Activated CD8-positive, alpha-beta memory T cell treated with anti-CD3 and anti-CD28 coated beads, Interleukin-2, amount 50 U/mL, for 1 hour (primary cell): Measurements from ENCODE around the gene ST3GAL2.
"Not testable (repeated sequence)": the region's sequence is repeated elsewhere in the genome, so short reads cannot be mapped to it uniquely, and the experiment has no call there.

Experiments
- DNase-seq: peaks from one replicate; pipeline ENCODE4 v3.0.0-alpha.2; 2020; ENCODE audit errors: extremely low read depth

The ST3GAL2 gene

GRCh38 chr16:70417661-70418060 lies 21.2 kb downstream of the ST3GAL2 start:
- no peak for DNase-seq

DNA sequence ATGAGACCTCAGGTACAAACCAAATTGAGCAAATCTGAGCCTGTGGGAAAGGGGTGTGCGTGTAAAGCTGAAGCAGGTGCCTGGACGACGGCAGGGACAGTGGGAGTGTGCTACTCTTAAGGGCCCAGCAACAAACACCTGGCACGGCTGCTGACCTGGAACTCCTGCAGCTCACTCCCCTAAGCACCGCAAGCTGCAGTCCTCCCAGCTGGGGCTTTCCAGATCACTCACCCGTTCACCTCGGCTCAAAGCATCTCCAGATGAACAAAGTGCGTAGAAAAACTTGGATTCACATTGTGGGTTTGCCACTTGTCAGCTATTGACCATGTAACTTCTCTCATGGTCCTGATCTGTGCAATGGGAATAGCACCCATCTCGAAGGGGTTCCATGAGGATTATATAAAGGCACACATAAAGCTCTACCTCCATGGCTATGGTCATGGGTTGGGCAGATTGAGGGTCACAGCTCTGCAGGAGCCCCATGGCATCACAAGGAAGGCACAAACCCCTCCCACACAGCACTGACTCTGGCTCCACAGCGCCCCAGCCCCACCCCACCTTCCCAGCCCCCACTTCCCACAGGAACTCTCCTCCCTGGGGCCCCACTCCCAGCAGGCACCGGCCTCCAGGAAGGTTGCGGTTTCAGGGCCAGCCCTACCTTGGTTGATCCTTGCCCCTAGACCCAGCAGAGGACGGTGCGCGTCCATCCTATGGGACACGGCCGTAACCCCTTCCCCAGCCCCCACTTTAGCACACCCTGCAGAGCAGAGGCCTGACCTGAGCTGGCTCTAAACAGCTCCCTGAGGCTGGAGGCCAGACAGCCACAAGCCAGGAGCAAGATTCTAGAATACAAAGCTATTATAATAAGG lies 21.9 kb downstream of the ST3GAL2 start:
- no peak for DNase-seq

DNA sequence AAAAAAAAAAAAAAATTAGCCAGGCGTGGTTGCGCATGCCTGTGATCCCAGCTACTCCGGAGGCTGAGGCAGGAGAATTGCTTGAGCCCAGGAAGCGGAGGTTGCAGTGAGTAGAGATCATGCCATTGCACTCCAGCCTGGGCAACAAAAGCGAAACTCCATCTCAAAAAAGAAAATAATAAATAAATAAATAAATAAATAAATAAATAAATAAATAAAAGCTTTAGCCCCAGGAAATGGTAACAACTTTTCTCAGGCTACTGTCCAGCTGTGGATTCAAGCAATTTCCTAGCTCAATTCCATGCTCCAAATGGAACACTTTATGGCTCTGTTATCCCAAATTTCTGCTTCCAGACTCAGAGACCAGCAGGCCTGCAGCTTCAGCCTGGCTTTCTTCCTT lies 25.3 kb downstream of the ST3GAL2 start:
- DNase-seq, result not testable (repeated sequence)

DNA sequence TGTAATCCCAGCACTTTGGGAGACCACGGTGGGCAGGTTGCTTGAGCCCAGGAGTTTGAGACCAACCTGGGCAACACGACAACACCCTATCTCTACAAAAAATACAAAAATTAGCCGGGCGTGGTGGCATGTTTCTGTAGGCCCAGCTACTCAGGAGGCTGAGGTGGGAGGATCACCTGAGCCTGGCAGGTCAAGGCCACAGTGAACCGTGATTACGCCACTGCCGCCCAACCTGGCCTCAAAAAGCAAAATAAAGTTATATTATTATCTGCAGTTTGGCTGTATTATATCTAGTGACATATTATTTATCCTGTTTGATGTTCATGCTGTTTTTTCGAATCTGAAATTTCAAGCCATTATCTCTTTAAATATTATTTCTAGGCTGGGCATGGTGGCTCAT lies 26.5 kb downstream of the ST3GAL2 start:
- no peak for DNase-seq

GRCh38 chr16:70410734-70411133 lies 28.2 kb downstream of the ST3GAL2 start:
- DNase-seq, result no peak

GRCh38 chr16:70407811-70408274 lies 31.1 kb downstream of the ST3GAL2 start:
- no peak for DNase-seq

- DNase-seq, result not testable (repeated sequence)
Measured at GRCh38 chr16:70406104-70406503, 32.8 kb downstream of the ST3GAL2 start.

DNA sequence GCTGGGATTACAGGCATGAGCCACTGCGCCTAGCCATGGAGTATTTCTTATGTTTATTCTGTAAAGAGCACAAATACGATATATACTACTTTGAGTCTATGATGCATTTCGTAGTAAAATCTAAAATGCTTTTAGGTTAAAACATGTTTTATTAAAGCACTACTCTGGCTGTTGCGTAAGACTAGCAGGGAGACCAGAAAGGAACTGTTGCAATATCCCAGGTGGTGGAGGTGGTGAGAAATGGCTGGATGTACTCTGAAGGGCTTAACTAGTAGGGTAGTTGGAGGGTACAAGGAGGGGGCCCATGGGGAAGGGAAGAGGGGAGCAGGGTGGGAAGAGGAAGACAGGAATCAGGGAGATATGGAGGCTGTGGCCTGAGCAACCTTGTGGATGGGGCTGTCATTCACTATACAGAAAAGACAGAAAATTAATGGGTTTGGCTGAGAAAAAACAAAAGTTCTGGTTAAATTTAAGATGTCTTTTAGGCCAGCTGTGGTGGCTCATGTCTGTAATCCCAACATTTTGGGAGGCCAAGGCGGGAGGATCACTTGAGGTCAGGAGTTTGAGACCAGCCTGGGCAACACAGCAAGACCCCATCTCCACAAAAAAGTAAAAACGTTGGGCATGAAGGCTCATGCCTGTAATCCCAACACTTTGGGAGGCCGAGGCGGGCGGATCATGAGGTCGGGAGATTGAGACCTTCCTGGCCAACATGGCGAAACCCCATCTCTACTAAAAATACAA lies 35.8 kb downstream of the ST3GAL2 start:
- DNase-seq, result no peak

DNA sequence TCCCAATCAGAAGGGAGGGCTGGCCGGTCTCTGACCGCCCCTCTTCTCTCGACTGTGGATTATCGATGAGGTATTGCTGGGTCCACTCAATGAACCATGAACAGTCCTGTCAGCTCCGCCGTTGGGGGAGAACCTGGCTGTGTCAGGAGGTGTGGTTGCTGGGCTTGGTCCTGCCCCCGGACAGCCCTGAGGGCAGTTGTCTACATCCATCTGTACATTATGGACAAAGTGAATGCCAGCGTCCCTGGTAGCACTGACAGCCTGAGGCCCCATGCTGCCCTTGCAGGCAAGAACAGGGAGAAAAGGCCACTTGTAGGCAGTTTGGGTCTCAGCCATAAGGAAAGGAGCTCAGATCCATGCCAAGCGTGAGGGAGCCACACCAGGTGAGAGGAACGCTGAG lies 38.9 kb downstream of the ST3GAL2 start:
- no peak for DNase-seq

DNA sequence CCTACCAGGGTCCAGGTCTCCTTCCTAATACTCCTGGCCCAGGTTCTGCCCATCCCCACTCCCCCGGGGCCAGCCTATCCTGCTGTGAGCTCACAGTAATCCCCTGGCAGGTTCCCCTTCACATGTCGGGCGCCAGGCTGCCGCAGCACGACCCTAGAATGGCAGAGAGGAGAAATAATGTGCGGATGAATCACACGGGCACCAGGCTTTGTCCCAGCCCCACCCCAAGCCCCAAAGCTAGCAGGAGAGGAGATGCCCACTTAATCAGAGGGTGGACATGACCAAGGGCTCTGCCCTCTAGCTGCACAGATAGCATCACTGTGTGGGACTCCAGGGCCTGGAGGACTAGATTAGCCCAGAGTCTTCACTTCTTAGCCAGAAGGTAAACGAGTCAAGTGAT lies 39.5 kb downstream of the ST3GAL2 start:
- no peak for DNase-seq

GRCh38 chr16:70398177-70398743 lies 40.6 kb downstream of the ST3GAL2 start:
- no peak for DNase-seq

GRCh38 chr16:70396246-70396904 lies 42.5 kb downstream of the ST3GAL2 start:
- no peak for DNase-seq

DNA sequence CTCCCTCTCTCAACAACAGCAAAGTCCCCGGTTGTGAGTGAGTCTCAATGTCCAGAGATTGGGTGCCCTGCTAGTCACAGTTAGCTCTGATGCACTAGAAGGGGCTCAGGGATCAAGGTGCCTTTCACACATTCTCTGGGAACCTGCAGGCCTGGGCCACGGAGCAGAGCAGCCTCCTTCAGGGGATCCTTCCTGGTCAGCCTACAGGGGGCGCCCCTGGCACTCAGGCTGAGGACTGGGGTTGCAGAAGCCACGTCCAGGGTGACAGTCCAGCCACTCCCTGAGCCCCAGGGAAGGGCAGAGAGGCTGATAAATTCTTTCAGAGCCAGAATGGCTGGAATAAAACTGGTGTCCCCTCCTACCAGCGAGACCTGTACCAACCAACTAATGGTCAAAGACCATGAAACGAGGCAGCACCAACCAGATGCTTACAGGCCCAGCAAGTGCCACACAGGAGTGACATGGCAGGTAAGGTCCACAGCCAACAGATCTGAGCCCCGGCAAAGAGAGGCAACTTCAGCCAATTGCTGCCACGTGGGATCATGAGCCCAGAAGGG lies 43.5 kb downstream of the ST3GAL2 start:
- no peak for DNase-seq

DNA sequence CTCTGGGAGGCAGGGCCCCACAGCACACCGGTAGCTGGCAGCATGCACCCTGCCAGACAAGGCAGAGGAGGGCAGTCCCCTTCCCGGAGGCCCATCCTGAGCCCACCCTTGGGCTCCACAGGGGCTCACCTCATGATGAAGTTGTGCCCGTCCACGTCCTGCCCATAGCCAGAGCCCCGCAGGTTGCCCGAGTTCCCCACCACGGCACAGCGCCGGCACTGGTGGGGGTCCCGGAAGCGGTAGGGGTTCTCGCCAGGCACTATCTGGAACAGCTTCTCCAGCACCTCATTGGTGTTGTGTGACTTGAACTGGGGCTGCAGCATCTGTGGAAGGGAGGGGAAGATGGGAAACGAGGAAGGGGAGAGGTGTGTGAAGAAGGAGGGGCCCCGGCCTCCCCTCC lies 44.0 kb downstream of the ST3GAL2 start:
- DNase-seq, result no peak

DNA sequence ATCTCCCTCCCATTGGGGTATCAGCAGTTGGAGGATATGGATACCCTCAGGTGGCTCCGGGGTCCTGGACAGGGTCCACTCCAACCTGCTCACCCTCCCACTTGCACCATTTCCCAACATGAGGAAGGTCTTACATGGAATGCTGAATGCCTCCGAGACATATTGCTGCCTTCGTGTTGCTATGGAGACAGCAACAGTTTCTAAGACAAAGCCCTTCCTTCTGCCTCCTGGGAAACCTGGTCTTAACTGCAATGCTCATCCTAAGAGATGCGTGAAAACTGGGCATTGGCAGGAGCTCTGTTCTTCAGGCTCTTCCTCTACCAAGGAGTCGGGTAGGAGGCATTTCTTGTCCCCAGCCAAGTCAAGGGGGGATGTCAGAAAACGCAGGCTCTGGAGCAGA lies 45.2 kb downstream of the ST3GAL2 start:
- DNase-seq, result no peak

DNA sequence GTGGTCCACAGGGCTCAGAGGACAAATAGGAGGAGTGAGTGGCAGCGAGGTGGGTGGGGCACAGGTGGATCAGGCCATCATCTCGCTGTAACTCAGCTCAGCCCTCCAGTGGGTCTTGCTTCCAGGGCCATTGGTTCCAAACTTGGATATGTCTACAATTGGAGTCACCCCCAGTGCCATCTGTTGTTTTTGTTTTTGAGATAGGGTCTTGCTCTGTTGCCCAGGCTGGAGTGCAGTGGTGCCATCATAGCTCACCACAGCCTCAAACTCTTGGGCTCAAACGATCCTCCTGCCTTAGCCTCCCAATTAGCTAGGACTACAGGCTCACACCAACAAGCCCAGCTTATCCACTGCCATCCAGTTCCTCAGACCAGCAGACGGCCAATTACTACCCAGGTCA lies 46.3 kb downstream of the ST3GAL2 start:
- no peak for DNase-seq

GRCh38 chr16:70391881-70392481 lies 46.9 kb downstream of the ST3GAL2 start:
- no peak for DNase-seq

DNA sequence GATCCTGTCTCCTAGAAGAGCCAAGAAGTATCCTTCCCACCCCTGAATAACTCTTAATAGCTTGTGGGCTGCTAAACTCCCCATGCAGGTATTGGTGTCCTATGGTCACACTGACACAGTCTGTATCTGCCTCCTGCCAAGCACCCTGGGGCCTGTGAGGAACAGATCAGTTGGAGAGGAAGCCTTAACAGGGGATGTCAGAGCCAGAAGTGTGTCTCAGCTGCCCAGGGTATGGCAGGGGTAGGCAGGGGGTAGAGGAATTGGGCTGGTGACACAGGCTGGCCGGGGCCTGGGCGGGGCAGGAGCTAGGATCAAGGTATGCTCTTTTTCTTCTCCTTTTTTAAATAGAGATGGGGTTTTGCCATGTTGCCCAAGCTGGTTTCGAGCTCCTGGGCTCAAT lies 47.5 kb downstream of the ST3GAL2 start:
- DNase-seq, result no peak

GRCh38 chr16:70390774-70391173 lies 48.1 kb downstream of the ST3GAL2 start:
- DNase-seq, result no peak

DNA sequence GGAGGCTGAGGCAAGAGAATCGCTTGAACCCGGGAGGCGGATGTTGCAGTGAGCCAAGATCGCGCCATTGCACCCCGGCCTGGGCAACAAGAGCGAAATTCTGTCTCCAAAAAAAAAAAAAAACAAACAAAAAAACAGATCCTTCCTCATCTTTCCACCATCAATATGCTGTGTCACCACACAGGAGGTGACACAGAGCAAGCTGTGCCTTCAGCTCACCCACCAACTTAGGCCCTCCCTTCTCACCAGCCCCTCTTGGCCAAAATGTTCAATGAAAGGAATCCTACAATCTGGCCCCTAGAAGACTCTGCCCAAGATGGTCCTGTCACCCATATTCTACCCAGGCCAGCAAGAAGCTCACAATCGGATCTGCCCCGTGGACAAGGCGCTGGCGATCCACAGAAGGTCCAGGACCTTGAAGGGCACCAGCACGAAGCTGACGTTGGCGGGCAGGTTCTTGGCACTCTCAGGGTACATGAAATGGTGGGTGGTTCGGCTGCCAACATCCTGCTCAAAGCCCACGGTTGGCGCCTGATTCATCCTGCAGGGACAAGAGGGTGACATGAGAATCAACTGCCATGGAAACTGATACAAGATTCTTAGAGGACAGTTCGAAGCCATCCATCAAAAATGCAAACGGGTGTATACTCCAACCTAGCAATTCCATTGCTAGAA lies 50.8 kb downstream of the ST3GAL2 start:
- DNase-seq, result no peak
